Thyroid gland (tissue), 4 donors: ENCODE measurements around the gene PSAP.

Experiments
- POLR2A ChIP-seq, 2 donors: fragments of 450-650 bp; IDR thresholded peaks; one replicate each; pipeline ENCODE4 v1.6.1; 2017; ENCODE audit warnings: antibody characterized with exemption in 2 of 2, mild to moderate bottlenecking in 2 of 2, moderate library complexity in 1 of 2
- TF ChIP-seq, protein P1 (sequence below), 6 experiments: fragments of 200-600 bp in 3 of 6; fragments of 450-650 bp in 3 of 6; sonication (generic) in 3 of 6; IDR thresholded peaks; one replicate each; pipeline ENCODE4 v1.5.1; 2016 to 2019; ENCODE audit warnings: antibody characterized with exemption in 6 of 6, mild to moderate bottlenecking in 2 of 6, inconsistent platforms in 1 of 6, moderate library complexity in 1 of 6

DNA sequence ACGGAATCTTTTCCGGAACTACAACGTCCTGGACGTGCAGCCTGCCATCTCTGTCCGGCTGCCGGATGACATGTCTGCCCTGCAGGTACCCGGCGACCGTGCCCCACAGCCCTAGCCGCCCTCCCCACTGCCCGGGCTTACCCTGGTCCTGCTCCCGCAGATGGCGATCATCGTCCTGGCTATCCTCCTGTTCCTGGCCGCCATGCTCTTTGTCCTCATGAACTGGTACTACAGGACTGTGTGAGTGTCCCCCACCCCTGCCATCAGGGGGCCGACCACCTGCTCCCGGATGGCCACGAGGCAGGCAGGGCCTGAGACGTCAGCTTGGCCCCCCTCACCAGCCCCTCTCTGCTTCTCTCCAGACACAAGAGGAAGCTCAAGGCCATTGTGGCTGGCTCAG is 39.7 kb downstream of the PSAP start:
- TF ChIP-seq, protein P1, sequence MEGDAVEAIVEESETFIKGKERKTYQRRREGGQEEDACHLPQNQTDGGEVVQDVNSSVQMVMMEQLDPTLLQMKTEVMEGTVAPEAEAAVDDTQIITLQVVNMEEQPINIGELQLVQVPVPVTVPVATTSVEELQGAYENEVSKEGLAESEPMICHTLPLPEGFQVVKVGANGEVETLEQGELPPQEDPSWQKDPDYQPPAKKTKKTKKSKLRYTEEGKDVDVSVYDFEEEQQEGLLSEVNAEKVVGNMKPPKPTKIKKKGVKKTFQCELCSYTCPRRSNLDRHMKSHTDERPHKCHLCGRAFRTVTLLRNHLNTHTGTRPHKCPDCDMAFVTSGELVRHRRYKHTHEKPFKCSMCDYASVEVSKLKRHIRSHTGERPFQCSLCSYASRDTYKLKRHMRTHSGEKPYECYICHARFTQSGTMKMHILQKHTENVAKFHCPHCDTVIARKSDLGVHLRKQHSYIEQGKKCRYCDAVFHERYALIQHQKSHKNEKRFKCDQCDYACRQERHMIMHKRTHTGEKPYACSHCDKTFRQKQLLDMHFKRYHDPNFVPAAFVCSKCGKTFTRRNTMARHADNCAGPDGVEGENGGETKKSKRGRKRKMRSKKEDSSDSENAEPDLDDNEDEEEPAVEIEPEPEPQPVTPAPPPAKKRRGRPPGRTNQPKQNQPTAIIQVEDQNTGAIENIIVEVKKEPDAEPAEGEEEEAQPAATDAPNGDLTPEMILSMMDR (IDR thresholded peaks at IDR 0.05), result no peak
- TF ChIP-seq POLR2A (IDR thresholded peaks at IDR 0.05), result no peak
